ENCODE data around the gene SORCS1.

Gene SORCS1

GRCh38 chr10:106680061-106680460 lies 484.4 kb downstream of the SORCS1 start:
- DNase-seq (ENCODE audit: low spot score) (no peak), FAIRE-seq (no peak)

GRCh38 chr10:106679314-106679713 lies 485.2 kb downstream of the SORCS1 start:
- DNase-seq (ENCODE audit: low spot score): no peak
- FAIRE-seq: no peak

- DNase-seq (ENCODE audit: low spot score): no peak
- no peak for FAIRE-seq
Observed at GRCh38 chr10:106672517-106673175, 491.9 kb downstream of the SORCS1 start.

GRCh38 chr10:106661767-106662140 lies 502.8 kb downstream of the SORCS1 start:
- FAIRE-seq (no peak), DNase-seq (ENCODE audit: low spot score) (no peak)

GRCh38 chr10:106661133-106661766 lies 503.3 kb downstream of the SORCS1 start:
- DNase-seq (ENCODE audit: low spot score) (no peak), FAIRE-seq (no peak)

- FAIRE-seq: no peak
- DNase-seq (ENCODE audit: low spot score): no peak
Observed at GRCh38 chr10:106660550-106660949, 504.0 kb downstream of the SORCS1 start.

GRCh38 chr10:106655636-106656035 lies 508.9 kb downstream of the SORCS1 start:
- FAIRE-seq (no peak), DNase-seq (ENCODE audit: low spot score) (no peak)

GRCh38 chr10:106655165-106655564 lies 509.3 kb downstream of the SORCS1 start:
- FAIRE-seq: no peak
- DNase-seq (ENCODE audit: low spot score): no peak

GRCh38 chr10:106652279-106652678 lies 512.2 kb downstream of the SORCS1 start:
- FAIRE-seq: no peak
- DNase-seq (ENCODE audit: low spot score): peak; percentile 48

- no peak for DNase-seq (ENCODE audit: low spot score)
- no peak for FAIRE-seq
Observed at GRCh38 chr10:106648534-106649481, 515.7 kb downstream of the SORCS1 start.

- no peak for DNase-seq (ENCODE audit: low spot score)
- FAIRE-seq: no peak
Observed at GRCh38 chr10:106643473-106643872, 521.0 kb downstream of the SORCS1 start.

- FAIRE-seq (no peak), DNase-seq (ENCODE audit: low spot score) (no peak)
Observed at GRCh38 chr10:106637873-106638272, 526.6 kb downstream of the SORCS1 start.

- FAIRE-seq: no peak
- DNase-seq (ENCODE audit: low spot score): no peak
Observed at GRCh38 chr10:106636766-106637491, 527.6 kb downstream of the SORCS1 start.

- FAIRE-seq (no peak), DNase-seq (ENCODE audit: low spot score) (no peak)
Observed at GRCh38 chr10:106635947-106636346, 528.6 kb downstream of the SORCS1 start.

- FAIRE-seq (no peak), DNase-seq (ENCODE audit: low spot score) (no peak)
Observed at GRCh38 chr10:106631016-106631702, 533.3 kb downstream of the SORCS1 start.

GRCh38 chr10:106626371-106626770 lies 538.1 kb downstream of the SORCS1 start:
- DNase-seq (ENCODE audit: low spot score): no peak
- FAIRE-seq: no peak

- DNase-seq (ENCODE audit: low spot score) (no peak), FAIRE-seq (no peak)
Observed at GRCh38 chr10:106625751-106626150, 538.8 kb downstream of the SORCS1 start.

- DNase-seq (ENCODE audit: low spot score): no peak
- FAIRE-seq: no peak
Observed at GRCh38 chr10:106619346-106619745, 545.2 kb downstream of the SORCS1 start.

- FAIRE-seq: no peak
- DNase-seq (ENCODE audit: low spot score): no peak
Observed at GRCh38 chr10:106618646-106619045, 545.9 kb downstream of the SORCS1 start.

GRCh38 chr10:106615081-106615480 lies 549.4 kb downstream of the SORCS1 start:
- DNase-seq (ENCODE audit: low spot score) (no peak), FAIRE-seq (no peak)

GRCh38 chr10:106614293-106614692 lies 550.2 kb downstream of the SORCS1 start:
- DNase-seq (ENCODE audit: low spot score): no peak
- FAIRE-seq: peak; percentile 52

Data from urothelium cell line (cell line).